Gastroesophageal sphincter (tissue), 4 donors: Measurements from ENCODE around the gene TRIM45. TPM values are rescaled to one million over a fixed set of nuclear protein-coding genes. Genes with fewer than 3 reads are reported as not detected.

Experiments used
- ATAC-seq: fragments of 150-250 bp; one replicate; pipeline ENCODE4 v1.9.1; 2016; ENCODE audit warnings: mild to moderate bottlenecking, moderate library complexity
- H3K27ac ChIP-seq, 4 donors: fragments of 200-600 bp; sonication (generic) in 3 of 4; 1 replicate in 3 of 4; 2 replicates in 1 of 4; pipeline ENCODE4 v1.5.1; 2016 to 2019
- H3K27me3 ChIP-seq: fragments of 200-600 bp; sonication (generic); one replicate; pipeline ENCODE4 v1.5.1; 2019
- H3K36me3 ChIP-seq, 2 donors: fragments of 200-600 bp; sonication (generic); one replicate each; pipeline ENCODE4 v1.5.1; 2019; ENCODE audit warnings: control low read depth in 1 of 2
- H3K4me1 ChIP-seq, 3 donors: fragments of 200-600 bp; sonication (generic); 1 replicate in 2 of 3; 2 replicates in 1 of 3; pipeline ENCODE4 v1.5.1; 2016 to 2019; ENCODE audit warnings: control low read depth in 2 of 3
- H3K4me3 ChIP-seq, 2 donors: fragments of 200-600 bp; sonication (generic); one replicate each; pipeline ENCODE4 v1.5.1; 2019; ENCODE audit warnings: mild to moderate bottlenecking in 1 of 2, moderate library complexity in 1 of 2
- H3K9me3 ChIP-seq, 3 donors: fragments of 200-600 bp; sonication (generic); one replicate each; pipeline ENCODE4 v1.5.1; 2017 to 2019; ENCODE audit warnings: control low read depth in 2 of 3
- CTCF ChIP-seq, 4 experiments: fragments of 200-600 bp in 2 of 4; fragments of 450-650 bp in 2 of 4; sonication (generic) in 1 of 4; IDR thresholded peaks; one replicate each; pipeline ENCODE4 v1.5.1; 2017 to 2019; ENCODE audit warnings: antibody characterized with exemption in 4 of 4, mild to moderate bottlenecking in 2 of 4, moderate library complexity in 2 of 4
- EP300 ChIP-seq: sonication (generic); formaldehyde crosslinking; IDR thresholded peaks from one replicate; pipeline ENCODE4 v1.6.1; 2017; ENCODE audit warnings: antibody characterized with exemption, mild to moderate bottlenecking
- POLR2A ChIP-seq, 2 donors: fragments of 450-650 bp; IDR thresholded peaks; one replicate each; pipeline ENCODE4 v1.6.1; 2017; ENCODE audit warnings: antibody characterized with exemption in 2 of 2, mild to moderate bottlenecking in 2 of 2, moderate library complexity in 1 of 2
- POLR2AphosphoS5 ChIP-seq: sonication (generic); formaldehyde crosslinking; IDR thresholded peaks from one replicate; pipeline ENCODE4 v1.6.1; 2017; ENCODE audit warnings: antibody characterized with exemption
- WGBS, 2 donors: methylation state at CpG; one replicate each; pipeline ENCODE4 v1.1.5; 2018; ENCODE audit warnings: low coverage in 1 of 2; 5-methylcytosine and 5-hydroxymethylcytosine counted together
- total RNA-seq, 4 donors: library from RNA; depleted of rRNA; stranded (reverse); fragments of >200 nt; gene quantifications; one replicate each; pipeline ENCODE4 v1.1.0, GENCODE V29; 2016

The TRIM45 gene
- total RNA-seq, 4 donors from 2014 or later: 1.3 to 5.1 (median 3.1) TPM

GRCh38 chr1:117076648-117077047 is 44.9 kb downstream of the TRIM45 start:
- TF ChIP-seq EP300 (no peak), POLR2A (IDR thresholded peaks at IDR 0.05) (no peak), POLR2AphosphoS5 (no peak), CTCF (IDR thresholded peaks at IDR 0.05) (no peak)
- no peak for ATAC-seq
- H3K4me3 ChIP-seq: no peak overlapping the region
- WGBS, 2 donors: 97 to 100% methylated on average over 4 to 5 of the region's 5 CpGs
- no peaks in the 10 kb centered on the region for H3K4me1 ChIP-seq
- no peak overlapping the region for H3K27ac ChIP-seq
- H3K36me3 ChIP-seq: peaks cover under 1 to 73% of the 10 kb centered on the region in 2 donors
- H3K27me3 ChIP-seq: no peaks in the 10 kb centered on the region
- no peaks in the 10 kb centered on the region for H3K9me3 ChIP-seq

- Histone ChIP-seq H3K9me3 (no peaks in the 10 kb centered on the region), H3K27me3 (no peaks in the 10 kb centered on the region), H3K4me1 (no peaks in the 10 kb centered on the region), H3K4me3 (no peak overlapping the region), H3K36me3 (peaks cover 0 to 8% of the 10 kb centered on the region in 2 donors), H3K27ac (no peak overlapping the region)
- no peak for ATAC-seq
- WGBS, 2 donors: 94 to 96% methylated on average over 2 of the region's 2 CpGs
- no peak for TF ChIP-seq EP300
- TF ChIP-seq CTCF (IDR thresholded peaks at IDR 0.05): no peak
- no peak for TF ChIP-seq POLR2AphosphoS5
- no peak for TF ChIP-seq POLR2A (IDR thresholded peaks at IDR 0.05)
Observed at GRCh38 chr1:117070124-117070523, 51.4 kb downstream of the TRIM45 start.

- 85 to 95% methylated on average over 3 to 4 of the region's 4 CpGs for WGBS, 2 donors
- H3K4me3 ChIP-seq: no peak overlapping the region
- H3K36me3 ChIP-seq: no peaks in the 10 kb centered on the region
- no peaks in the 10 kb centered on the region for H3K27me3 ChIP-seq
- H3K4me1 ChIP-seq: no peaks in the 10 kb centered on the region
- no peak overlapping the region for H3K27ac ChIP-seq
- TF ChIP-seq POLR2A (IDR thresholded peaks at IDR 0.05) (no peak), CTCF (IDR thresholded peaks at IDR 0.05) (no peak), POLR2AphosphoS5 (no peak), EP300 (no peak)
- ATAC-seq: no peak
- no peaks in the 10 kb centered on the region for H3K9me3 ChIP-seq
Observed at GRCh38 chr1:117069220-117069844, 52.2 kb downstream of the TRIM45 start.

- no peak for ATAC-seq
- Histone ChIP-seq H3K4me3 (no peak overlapping the region), H3K4me1 (no peaks in the 10 kb centered on the region), H3K36me3 (no peaks in the 10 kb centered on the region), H3K27ac (no peak overlapping the region), H3K27me3 (no peaks in the 10 kb centered on the region), H3K9me3 (no peaks in the 10 kb centered on the region)
- 71 to 74% methylated on average over 5 of the region's 5 CpGs for WGBS, 2 donors
- TF ChIP-seq POLR2AphosphoS5 (no peak), EP300 (no peak), POLR2A (IDR thresholded peaks at IDR 0.05) (no peak), CTCF (IDR thresholded peaks at IDR 0.05) (no peak)
Observed at GRCh38 chr1:117068580-117068979, 53.0 kb downstream of the TRIM45 start.
